ENCODE results near the gene KIF3A.

KIF3A gene

GRCh38 chr5:132680780-132681475 lies 56.4 kb downstream of the KIF3A start:
- H3K4me3 ChIP-seq (ENCODE audit: low read depth in 1 of 2, low read length in 2 of 2): no peak overlapping the region
- no peak overlapping the region for H3K9ac ChIP-seq (ENCODE audit: low read depth, low read length)
- no peak overlapping the region for H3K4me2 ChIP-seq (ENCODE audit: insufficient read depth, low read length)
- no peaks in the 10 kb centered on the region for H3K79me2 ChIP-seq (ENCODE audit: insufficient read depth, low read length)
- no peaks in the 10 kb centered on the region for H3K4me1 ChIP-seq (ENCODE audit: insufficient read depth, low read length)
- TF ChIP-seq EZH2 (IDR thresholded peaks at IDR 0.05; ENCODE audit: borderline replicate concordance, low read depth, low read length, severe bottlenecking) (no peak), CTCF (IDR thresholded peaks at IDR 0.05; ENCODE audit: borderline replicate concordance, extremely low read depth, low read length, poor library complexity, severe bottlenecking) (no peak)
- DNase-seq (no peak), ATAC-seq (ENCODE audit: insufficient read depth, low read depth) (no peak)
- H2AFZ ChIP-seq (ENCODE audit: low read depth, low read length): no peak overlapping the region
- no peaks in the 10 kb centered on the region for H3K27me3 ChIP-seq (ENCODE audit: insufficient read depth, low read length, poor library complexity)
- no peaks in the 10 kb centered on the region for H4K20me1 ChIP-seq (ENCODE audit: insufficient read depth, low read length)
- H3K9me3 ChIP-seq (ENCODE audit: insufficient read depth, low read length, severe bottlenecking): no peaks in the 10 kb centered on the region
- H3K27ac ChIP-seq (ENCODE audit: low read length): no peak overlapping the region
- no peaks in the 10 kb centered on the region for H3K36me3 ChIP-seq (ENCODE audit: insufficient read depth, low read length)

GRCh38 chr5:132679717-132680380 lies 57.5 kb downstream of the KIF3A start:
- no peaks in the 10 kb centered on the region for H4K20me1 ChIP-seq (ENCODE audit: insufficient read depth, low read length)
- no peaks in the 10 kb centered on the region for H3K4me1 ChIP-seq (ENCODE audit: insufficient read depth, low read length)
- no peaks in the 10 kb centered on the region for H3K79me2 ChIP-seq (ENCODE audit: insufficient read depth, low read length)
- ATAC-seq (ENCODE audit: insufficient read depth, low read depth) (no peak), DNase-seq (no peak)
- H3K9me3 ChIP-seq (ENCODE audit: insufficient read depth, low read length, severe bottlenecking): no peaks in the 10 kb centered on the region
- H2AFZ ChIP-seq (ENCODE audit: low read depth, low read length): no peak overlapping the region
- no peaks in the 10 kb centered on the region for H3K36me3 ChIP-seq (ENCODE audit: insufficient read depth, low read length)
- H3K4me2 ChIP-seq (ENCODE audit: insufficient read depth, low read length): no peak overlapping the region
- no peak overlapping the region for H3K4me3 ChIP-seq (ENCODE audit: low read depth in 1 of 2, low read length in 2 of 2)
- TF ChIP-seq EZH2 (IDR thresholded peaks at IDR 0.05; ENCODE audit: borderline replicate concordance, low read depth, low read length, severe bottlenecking) (no peak), CTCF (IDR thresholded peaks at IDR 0.05; ENCODE audit: borderline replicate concordance, extremely low read depth, low read length, poor library complexity, severe bottlenecking) (no peak)
- H3K27ac ChIP-seq (ENCODE audit: low read length): no peak overlapping the region
- no peaks in the 10 kb centered on the region for H3K27me3 ChIP-seq (ENCODE audit: insufficient read depth, low read length, poor library complexity)
- H3K9ac ChIP-seq (ENCODE audit: low read depth, low read length): no peak overlapping the region

- Histone ChIP-seq H3K4me1 (ENCODE audit: insufficient read depth, low read length) (no peaks in the 10 kb centered on the region), H3K36me3 (ENCODE audit: insufficient read depth, low read length) (no peaks in the 10 kb centered on the region), H3K9ac (ENCODE audit: low read depth, low read length) (no peak overlapping the region), H4K20me1 (ENCODE audit: insufficient read depth, low read length) (no peaks in the 10 kb centered on the region), H3K9me3 (ENCODE audit: insufficient read depth, low read length, severe bottlenecking) (no peaks in the 10 kb centered on the region), H2AFZ (ENCODE audit: low read depth, low read length) (no peak overlapping the region), H3K27ac (ENCODE audit: low read length) (no peak overlapping the region), H3K4me2 (ENCODE audit: insufficient read depth, low read length) (no peak overlapping the region), H3K27me3 (ENCODE audit: insufficient read depth, low read length, poor library complexity) (no peaks in the 10 kb centered on the region), H3K79me2 (ENCODE audit: insufficient read depth, low read length) (no peaks in the 10 kb centered on the region), H3K4me3 (ENCODE audit: low read depth in 1 of 2, low read length in 2 of 2) (no peak overlapping the region)
- no peak for TF ChIP-seq CTCF (IDR thresholded peaks at IDR 0.05; ENCODE audit: borderline replicate concordance, extremely low read depth, low read length, poor library complexity, severe bottlenecking)
- no peak for TF ChIP-seq EZH2 (IDR thresholded peaks at IDR 0.05; ENCODE audit: borderline replicate concordance, low read depth, low read length, severe bottlenecking)
- no peak for ATAC-seq (ENCODE audit: insufficient read depth, low read depth)
- no peak for DNase-seq
Observed at GRCh38 chr5:132679166-132679565, 58.2 kb downstream of the KIF3A start.
